SU-DHL-6 (cell line): ENCODE results near the gene VPS26B.

Experiments
- CTCF ChIP-seq: fragments of 200-600 bp; sonication (generic); IDR thresholded peaks from one replicate; pipeline ENCODE4 v1.5.1; 2017; ENCODE audit warnings: antibody characterized with exemption, mild to moderate bottlenecking, low read length, moderate library complexity; ENCODE audit not compliant: insufficient read depth, poor library complexity, severe bottlenecking
- EZH2phosphoT487 ChIP-seq: fragments of 200-600 bp; sonication (generic), shearing (Covaris generic); conservative IDR thresholded peaks from 2 replicates; pipeline ENCODE4 v1.6.1; 2018; ENCODE audit warnings: mild to moderate bottlenecking, antibody characterized with exemption, low read length, moderate library complexity, mixed read lengths

GRCh38 chr11:134199531-134199930, 24.9 kb upstream of the VPS26B start:
- no peak for TF ChIP-seq CTCF
- no peak for TF ChIP-seq EZH2phosphoT487
